Coronary artery (tissue), 2 donors: ENCODE results near the gene SLC40A1.

Experiments used
- DNase-seq: peaks from one replicate; pipeline ENCODE4 v3.0.0-alpha.2; 2017; ENCODE audit warnings: low spot score
- H3K27ac ChIP-seq, 2 donors: fragments of 200-600 bp; sonication (generic); one replicate each; pipeline ENCODE4 v1.5.1; 2016 to 2019
- H3K4me3 ChIP-seq: fragments of 200-600 bp; sonication (generic); 2 replicates; pipeline ENCODE4 v1.5.1; 2016; ENCODE audit warnings: mild to moderate bottlenecking, moderate library complexity
- TF ChIP-seq, protein P1 (sequence below): fragments of 200-600 bp; sonication (generic); IDR thresholded peaks from one replicate; pipeline ENCODE4 v1.5.1; 2019; ENCODE audit warnings: antibody characterized with exemption

SLC40A1 gene

DNA sequence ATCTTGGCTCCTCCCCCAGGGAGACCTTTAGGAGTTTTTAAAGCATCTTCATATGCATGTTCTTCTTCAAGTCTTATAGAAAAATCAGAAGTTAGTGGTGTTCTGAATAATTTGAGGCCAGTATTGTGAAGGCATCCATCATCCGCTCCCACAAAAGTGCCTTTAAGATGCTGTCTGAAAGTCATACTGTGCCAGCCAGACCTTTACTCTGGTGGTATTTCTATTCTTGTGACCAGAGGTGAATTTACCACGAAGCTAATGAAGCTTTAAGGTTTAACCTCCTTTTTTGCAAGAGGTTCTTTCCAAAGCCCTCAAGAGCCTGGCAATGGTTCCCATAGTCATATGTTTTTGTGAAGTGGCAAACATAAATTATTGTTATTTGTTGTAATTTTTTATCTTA lies 54.3 kb downstream of the SLC40A1 start:
- Histone ChIP-seq H3K4me3 (no peak overlapping the region), H3K27ac (no peak overlapping the region)
- TF ChIP-seq, protein P1, sequence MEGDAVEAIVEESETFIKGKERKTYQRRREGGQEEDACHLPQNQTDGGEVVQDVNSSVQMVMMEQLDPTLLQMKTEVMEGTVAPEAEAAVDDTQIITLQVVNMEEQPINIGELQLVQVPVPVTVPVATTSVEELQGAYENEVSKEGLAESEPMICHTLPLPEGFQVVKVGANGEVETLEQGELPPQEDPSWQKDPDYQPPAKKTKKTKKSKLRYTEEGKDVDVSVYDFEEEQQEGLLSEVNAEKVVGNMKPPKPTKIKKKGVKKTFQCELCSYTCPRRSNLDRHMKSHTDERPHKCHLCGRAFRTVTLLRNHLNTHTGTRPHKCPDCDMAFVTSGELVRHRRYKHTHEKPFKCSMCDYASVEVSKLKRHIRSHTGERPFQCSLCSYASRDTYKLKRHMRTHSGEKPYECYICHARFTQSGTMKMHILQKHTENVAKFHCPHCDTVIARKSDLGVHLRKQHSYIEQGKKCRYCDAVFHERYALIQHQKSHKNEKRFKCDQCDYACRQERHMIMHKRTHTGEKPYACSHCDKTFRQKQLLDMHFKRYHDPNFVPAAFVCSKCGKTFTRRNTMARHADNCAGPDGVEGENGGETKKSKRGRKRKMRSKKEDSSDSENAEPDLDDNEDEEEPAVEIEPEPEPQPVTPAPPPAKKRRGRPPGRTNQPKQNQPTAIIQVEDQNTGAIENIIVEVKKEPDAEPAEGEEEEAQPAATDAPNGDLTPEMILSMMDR = no peak
- DNase-seq = no peak

DNA sequence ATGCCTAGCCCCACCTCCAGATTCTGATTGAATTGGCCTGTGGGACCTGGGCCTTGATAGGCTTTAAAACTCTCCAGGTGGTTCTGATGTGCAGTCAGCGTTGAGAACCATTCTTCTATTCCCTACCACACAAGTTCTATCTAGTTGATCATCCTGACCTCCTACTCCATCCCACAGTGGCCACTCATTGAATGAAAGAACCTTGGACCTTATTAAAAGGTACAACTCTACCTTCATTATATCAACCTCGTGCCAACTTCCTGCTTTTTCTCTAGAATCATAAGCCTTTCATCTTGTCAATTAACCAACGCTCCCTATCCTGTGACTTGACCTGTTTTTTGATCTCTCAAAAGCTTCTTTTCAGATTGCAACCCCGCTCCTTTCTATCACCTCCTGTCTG lies 55.8 kb downstream of the SLC40A1 start:
- Histone ChIP-seq H3K4me3 (no peak overlapping the region), H3K27ac (no peak overlapping the region)
- DNase-seq = no peak
- TF ChIP-seq, protein P1 = no peak

DNA sequence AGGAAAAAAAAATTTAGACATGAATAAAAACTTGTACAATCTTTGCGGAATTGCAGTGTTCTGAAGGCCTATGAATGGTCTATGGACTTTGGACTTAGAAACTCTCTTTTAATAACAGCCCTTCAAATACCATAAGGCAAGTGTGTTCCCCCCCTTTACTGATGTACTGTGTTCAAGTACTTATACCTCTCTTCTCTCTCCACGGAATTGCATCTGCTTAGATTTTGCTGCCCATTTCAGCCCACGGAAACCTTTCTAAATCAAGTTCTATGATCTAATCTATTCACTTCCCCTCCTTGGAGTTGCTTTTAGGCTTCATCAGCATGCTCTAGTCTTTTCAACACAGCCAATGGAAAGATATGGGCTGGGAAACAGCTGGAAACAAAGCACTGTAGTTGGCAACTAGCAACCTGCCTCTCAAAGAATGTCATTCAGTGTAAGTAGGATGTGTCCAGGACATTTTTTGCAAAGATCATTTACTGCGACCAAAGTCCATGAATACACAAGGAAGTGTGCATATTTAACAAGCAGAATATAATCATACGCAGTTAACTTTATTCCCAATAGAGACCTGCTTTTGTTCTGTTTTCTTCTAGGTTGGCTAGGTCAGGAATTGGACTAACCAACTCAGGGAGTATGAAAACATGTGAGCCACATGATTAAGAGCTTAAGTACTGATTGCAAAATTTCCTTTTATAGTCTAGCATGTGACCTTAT lies 58.0 kb downstream of the SLC40A1 start:
- DNase-seq = no peak
- TF ChIP-seq, protein P1 = no peak
- H3K27ac ChIP-seq = peak overlapping the region in 1 of 2 donors; percentile 65
- H3K4me3 ChIP-seq = no peak overlapping the region

DNA sequence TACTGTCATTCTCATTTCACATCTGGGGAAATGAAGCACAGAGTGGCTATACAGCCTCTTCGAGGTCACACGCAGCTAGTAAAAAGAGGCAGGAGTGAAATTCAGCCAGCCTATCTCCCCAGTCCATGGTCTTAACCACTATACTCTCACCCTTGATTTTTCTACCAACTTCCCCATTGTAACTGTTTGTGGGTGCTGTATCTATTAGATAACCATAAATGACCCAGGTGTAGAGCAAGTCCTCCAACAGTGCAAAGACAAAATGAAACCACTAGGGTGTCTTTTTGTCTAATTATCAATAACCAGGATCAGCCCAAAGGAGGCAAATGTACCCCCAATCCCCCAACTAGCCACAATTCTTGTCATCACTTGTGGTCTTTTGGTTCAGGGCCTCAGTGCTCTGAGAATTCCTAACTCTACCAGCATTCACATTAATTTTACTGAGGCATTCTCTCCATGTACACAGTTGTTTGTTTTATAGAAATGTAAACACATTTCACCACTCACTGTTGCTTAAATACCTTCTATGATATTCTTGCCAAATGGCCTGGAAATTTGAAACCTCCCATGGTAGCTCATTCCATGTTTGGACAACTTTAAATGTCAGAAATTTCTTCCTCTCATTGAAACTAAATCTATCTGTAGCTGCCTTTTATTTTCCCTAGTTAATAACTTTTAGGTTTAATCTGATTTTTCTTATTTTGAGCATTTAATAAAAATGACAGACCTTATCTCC lies 58.7 kb downstream of the SLC40A1 start:
- TF ChIP-seq, protein P1 = no peak
- DNase-seq = no peak
- H3K4me3 ChIP-seq = no peak overlapping the region
- peak overlapping the region in 1 of 2 donors; percentile 65 for H3K27ac ChIP-seq

DNA sequence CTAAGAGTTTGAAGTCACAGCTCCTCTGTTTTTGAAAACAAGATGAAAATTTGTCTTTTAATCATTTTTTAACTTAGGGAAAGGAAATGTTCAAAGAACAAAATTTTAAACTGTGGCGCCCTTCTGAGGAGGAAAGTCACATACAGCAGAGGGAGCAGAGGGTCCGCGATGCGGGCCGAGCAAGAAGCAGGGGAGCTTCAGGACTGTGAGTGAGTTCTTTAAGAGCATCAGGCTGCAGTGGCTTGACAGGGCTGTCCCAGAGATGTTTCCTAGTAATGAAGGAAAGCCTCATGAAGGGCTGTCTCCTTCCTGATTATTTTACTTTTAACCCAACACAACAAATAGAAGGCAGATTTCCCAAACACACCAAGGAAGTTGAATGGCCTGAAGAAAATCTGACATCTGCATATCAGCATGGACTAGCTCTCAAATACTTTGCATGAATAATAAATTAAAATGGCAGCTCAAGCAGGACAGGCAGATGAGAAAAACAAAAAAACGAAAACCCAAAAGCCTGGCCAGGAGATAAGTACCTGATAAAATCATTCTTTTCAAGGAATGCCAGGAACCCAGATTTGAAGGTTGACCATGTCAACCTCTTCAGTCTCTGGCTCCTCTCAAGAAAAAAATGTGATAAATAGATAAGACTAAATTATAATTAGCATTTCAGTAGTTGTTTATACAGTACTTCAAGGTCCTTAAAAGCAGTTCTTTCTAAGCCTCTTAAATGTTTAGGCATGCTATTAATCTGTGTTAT lies 60.8 kb downstream of the SLC40A1 start:
- H3K27ac ChIP-seq = no peak overlapping the region
- DNase-seq = no peak
- H3K4me3 ChIP-seq = no peak overlapping the region
- TF ChIP-seq, protein P1 = no peak

DNA sequence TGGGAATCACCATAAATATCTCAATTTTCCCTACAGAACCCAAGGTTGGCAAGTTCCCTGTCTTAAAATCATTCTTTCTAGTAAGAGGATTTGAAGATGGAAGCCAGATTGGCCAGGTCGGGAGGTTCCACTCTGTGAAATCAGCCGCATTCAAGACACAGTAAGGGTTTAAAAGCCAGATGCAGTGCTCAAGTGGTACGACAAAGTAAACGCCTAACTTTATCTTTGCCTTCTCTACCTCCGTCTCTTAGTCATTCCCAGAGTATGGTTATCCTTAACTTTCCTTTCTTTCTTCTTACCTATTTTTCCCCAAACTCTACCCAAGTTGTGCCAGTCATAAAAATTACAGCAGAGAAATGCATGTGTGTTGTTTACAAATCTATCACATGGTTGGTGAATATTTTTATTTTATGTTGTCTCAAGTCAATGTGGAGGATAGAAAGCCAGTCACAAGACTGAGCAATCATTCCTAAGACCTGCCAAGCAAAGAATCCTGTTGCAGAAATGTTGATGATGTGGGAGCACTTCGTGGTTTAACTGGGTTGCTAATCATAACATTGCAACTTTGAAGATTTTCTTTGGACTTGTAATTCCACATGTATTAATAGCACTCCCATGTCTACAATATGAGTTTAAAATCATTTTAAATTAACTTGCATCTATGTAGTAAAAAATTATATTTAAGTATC lies 62.6 kb downstream of the SLC40A1 start:
- no peak overlapping the region for H3K4me3 ChIP-seq
- peak overlapping the region in 1 of 2 donors; percentile 6 for H3K27ac ChIP-seq
- no peak for DNase-seq
- TF ChIP-seq, protein P1 = no peak
